GM19239 (cell line): ENCODE measurements around the gene JHY.

Source experiments
- DNase-seq: peaks from one replicate; pipeline ENCODE4 v3.0.0; 2011; ENCODE audit warnings: low spot score; ENCODE audit not compliant: insufficient read length
- FAIRE-seq: peaks from 2 replicates; lab custom pipeline; 2011; peaks lifted over from hg19 to GRCh38; lab: Jason Lieb, UNC

Gene JHY

GRCh38 chr11:122869622-122870021 is 12.9 kb upstream of the JHY start:
- FAIRE-seq, result no peak
- DNase-seq, result no peak

GRCh38 chr11:122871302-122871701 is 11.3 kb upstream of the JHY start:
- FAIRE-seq, result no peak

GRCh38 chr11:122872046-122872445 is 10.5 kb upstream of the JHY start:
- FAIRE-seq (no peak), DNase-seq (no peak)

More at GRCh38 chr11:122871302-122871701, 11.3 kb upstream of the JHY start:
- no peak for DNase-seq

- FAIRE-seq, result no peak
- no peak for DNase-seq
These were observed 7.6 kb upstream of the JHY start for GRCh38 chr11:122874991-122875390.

- no peak for FAIRE-seq
- DNase-seq, result no peak
These were observed 4.8 kb upstream of the JHY start for GRCh38 chr11:122877732-122878131.

- no peak for FAIRE-seq
- DNase-seq, result no peak
These were observed 2.8 kb upstream of the JHY start for GRCh38 chr11:122879785-122880184.

- DNase-seq (no peak), FAIRE-seq (no peak)
These were observed 492 bp downstream of the JHY start for GRCh38 chr11:122882857-122883645.

- no peak for DNase-seq
- no peak for FAIRE-seq
These were observed 1.1 kb downstream of the JHY start for GRCh38 chr11:122883646-122883979.

GRCh38 chr11:122888162-122888561 is 5.6 kb downstream of the JHY start:
- FAIRE-seq (no peak), DNase-seq (no peak)

- FAIRE-seq, result no peak
- no peak for DNase-seq
These were observed 10.6 kb downstream of the JHY start for GRCh38 chr11:122893131-122893530.

GRCh38 chr11:122895563-122895962 is 13.0 kb downstream of the JHY start:
- no peak for FAIRE-seq
- no peak for DNase-seq

GRCh38 chr11:122897606-122898210 is 15.1 kb downstream of the JHY start:
- FAIRE-seq (no peak), DNase-seq (no peak)

- DNase-seq, result no peak
- FAIRE-seq, result no peak
These were observed 16.2 kb downstream of the JHY start for GRCh38 chr11:122898799-122899198.

- FAIRE-seq (no peak), DNase-seq (no peak)
These were observed 18.1 kb downstream of the JHY start for GRCh38 chr11:122900587-122901202.

- FAIRE-seq, result no peak
- no peak for DNase-seq
These were observed 20.4 kb downstream of the JHY start for GRCh38 chr11:122902951-122903350.

- no peak for DNase-seq
- no peak for FAIRE-seq
These were observed 28.2 kb downstream of the JHY start for GRCh38 chr11:122910775-122911174.

GRCh38 chr11:122917311-122917710 is 34.8 kb downstream of the JHY start:
- DNase-seq (no peak), FAIRE-seq (no peak)

GRCh38 chr11:122918734-122919133 is 36.2 kb downstream of the JHY start:
- no peak for DNase-seq

GRCh38 chr11:122920579-122920978 is 38.0 kb downstream of the JHY start:
- FAIRE-seq (no peak), DNase-seq (no peak)

More at GRCh38 chr11:122918734-122919133, 36.2 kb downstream of the JHY start:
- FAIRE-seq, result no peak

GRCh38 chr11:122922893-122923292 is 40.3 kb downstream of the JHY start:
- DNase-seq, result no peak
- no peak for FAIRE-seq

- DNase-seq, result no peak
- no peak for FAIRE-seq
These were observed 40.7 kb downstream of the JHY start for GRCh38 chr11:122923302-122923701.
